Endothelial cell of umbilical vein (primary cell): ENCODE measurements around the gene JCAD. TPM values are rescaled to one million over a fixed set of nuclear protein-coding genes. Genes with fewer than 3 reads are reported as not detected.

Experiments
- BruUV-seq: library from RNA; stranded (reverse); fragments of 400-500 nt; replicated peaks from 2 replicates; lab custom pipeline; 2021; lab: Mats Ljungman, UMichigan
- CTCF ChIA-PET: fragments of 300-600, 350-600 bp; sonication (Branson Sonifier 250); formaldehyde crosslinking; loops from one replicate; lab custom pipeline; 2021; ENCODE audit warnings: antibody characterized with exemption, inconsistent platforms; lab: Charles Lee
- POLR2A ChIA-PET: fragments of 300-600, 350-600 bp; sonication (Branson Sonifier 250); formaldehyde crosslinking; loops from one replicate; lab custom pipeline; 2021; ENCODE audit warnings: antibody characterized with exemption, inconsistent platforms; lab: Charles Lee
- DNase-seq: peaks from one replicate; pipeline ENCODE4 v3.0.0-alpha.2; 2011; ENCODE audit warnings: low read depth, low spot score
- FAIRE-seq: peaks from 2 replicates; lab custom pipeline; 2011; peaks lifted over from hg19 to GRCh38; lab: Jason Lieb, UNC
- H2AFZ ChIP-seq: 2 replicates; pipeline ENCODE4 v1.6.0; 2012; ENCODE audit warnings: low read depth, low read length, control low read depth, inconsistent platforms
- H3K27ac ChIP-seq: 2 replicates; pipeline ENCODE4 v1.5.1; 2011; ENCODE audit warnings: low read depth, mild to moderate bottlenecking, control low read depth, low read length, moderate library complexity; ENCODE audit not compliant: insufficient read depth
- H3K27me3 ChIP-seq, 2 experiments: 2 replicates each; pipeline versions ENCODE4 v1.6.0 to v1.6.1; 2011; ENCODE audit warnings: low read length in 2 of 2, mixed read lengths in 1 of 2; ENCODE audit not compliant: control insufficient read depth in 2 of 2, insufficient read depth in 2 of 2
- H3K36me3 ChIP-seq, 2 experiments: 2 replicates in 1 of 2; 3 replicates in 1 of 2; pipeline ENCODE4 v1.5.1; 2011; ENCODE audit warnings: low read length in 2 of 2, mild to moderate bottlenecking in 1 of 2, moderate library complexity in 1 of 2; ENCODE audit not compliant: control insufficient read depth in 2 of 2, insufficient read depth in 2 of 2; ENCODE audit errors: extremely low read depth in 1 of 2
- H3K4me1 ChIP-seq: 3 replicates; pipeline ENCODE4 v1.5.1; 2011; ENCODE audit warnings: mild to moderate bottlenecking, low read length; ENCODE audit not compliant: control insufficient read depth, insufficient read depth; ENCODE audit errors: extremely low read depth
- H3K4me2 ChIP-seq: 2 replicates; pipeline ENCODE4 v1.6.1; 2011; ENCODE audit warnings: low read length, control low read depth, mixed read lengths; ENCODE audit not compliant: insufficient read depth
- H3K4me3 ChIP-seq, 3 experiments: fragments of 200-600 bp in 1 of 3; sonication (generic), shearing (Covaris generic) in 1 of 3; replicated peaks in 1 of 3; 2 replicates each; pipeline ENCODE4 v1.5.1; 2011 to 2016; ENCODE audit warnings: control low read depth in 3 of 3, low read length in 3 of 3, mild to moderate bottlenecking in 2 of 3, inconsistent platforms in 1 of 3, low read depth in 1 of 3, moderate library complexity in 1 of 3; ENCODE audit not compliant: insufficient read depth in 1 of 3
- H3K79me2 ChIP-seq: 2 replicates; pipeline ENCODE4 v1.6.0; 2012; ENCODE audit warnings: low read length, inconsistent platforms; ENCODE audit not compliant: control insufficient read depth, insufficient read depth
- H3K9ac ChIP-seq: replicated peaks from 2 replicates; pipeline ENCODE3; 2011; ENCODE audit warnings: low read length, control low read depth; ENCODE audit not compliant: insufficient read depth; ENCODE audit errors: extremely low read depth
- H3K9me1 ChIP-seq: replicated peaks from 3 replicates; pipeline ENCODE4 v1.6.0; 2011; ENCODE audit warnings: mild to moderate bottlenecking, low read length; ENCODE audit not compliant: control insufficient read depth, insufficient read depth; ENCODE audit errors: extremely low read depth
- H3K9me3 ChIP-seq: replicated peaks from 2 replicates; pipeline ENCODE4 v1.5.1; 2012; ENCODE audit warnings: low read length, inconsistent platforms; ENCODE audit not compliant: control insufficient read depth, insufficient read depth
- H4K20me1 ChIP-seq: replicated peaks from 2 replicates; pipeline ENCODE3; 2011; ENCODE audit warnings: mild to moderate bottlenecking, low read length; ENCODE audit not compliant: control insufficient read depth, insufficient read depth; ENCODE audit errors: extremely low read depth
- EZH2 ChIP-seq: IDR thresholded peaks from 2 replicates; pipeline ENCODE4 v1.6.1; 2012; ENCODE audit warnings: borderline replicate concordance, low read depth, mild to moderate bottlenecking, moderate library complexity, low read length, inconsistent platforms; ENCODE audit not compliant: severe bottlenecking
- FOS ChIP-seq: IDR thresholded peaks from 2 replicates; pipeline ENCODE4 v1.6.1; 2011; ENCODE audit warnings: mild to moderate bottlenecking, low read length, moderate library complexity, borderline replicate concordance; ENCODE audit not compliant: insufficient read depth
- GATA2 ChIP-seq: IDR thresholded peaks from 2 replicates; pipeline ENCODE4 v1.7.0; 2011; ENCODE audit warnings: low read depth, mild to moderate bottlenecking, moderate library complexity, mixed read lengths, low read length; ENCODE audit not compliant: insufficient read length, insufficient read depth
- JUN ChIP-seq: IDR thresholded peaks from 2 replicates; pipeline ENCODE4 v1.6.1; 2011; ENCODE audit warnings: borderline replicate concordance, low read depth; ENCODE audit not compliant: insufficient read length, insufficient read depth
- MYC ChIP-seq: IDR thresholded peaks from one replicate; pipeline ENCODE4 v1.6.1; 2011; ENCODE audit warnings: mild to moderate bottlenecking, low read depth, low read length
- POLR2A ChIP-seq: IDR thresholded peaks from 2 replicates; pipeline ENCODE4 v1.6.1; 2012; ENCODE audit warnings: low read depth, mild to moderate bottlenecking, control low read depth, low read length
- POLR2AphosphoS5 ChIP-seq: IDR thresholded peaks from 2 replicates; pipeline ENCODE4 v1.6.1; 2012; ENCODE audit warnings: low read depth, mild to moderate bottlenecking, control low read depth, low read length, moderate library complexity; ENCODE audit not compliant: insufficient read depth
- dilution Hi-C: fragments of 300-500 bp; cut with MboI; formaldehyde crosslinking; loops from one replicate; pipeline ENCODE4 v1.15.0; 2019; ENCODE audit warnings: low sequenced_read_pairs; ENCODE audit not compliant: extremely low pct_ligation_motif_present
- intact Hi-C: fragments of 100-400 bp; cut with micrococcal nuclease; formaldehyde crosslinking; loops from one replicate; pipeline ENCODE4 v1.10.0; 2022
- polyA plus RNA-seq, 4 experiments: library from polyadenylated mRNA; depleted of rRNA in 3 of 4; stranded (reverse) in 3 of 4; unstranded in 1 of 4; fragments of >200 nt; gene quantifications; 2 replicates each; pipeline versions ENCODE4 v1.2.1 to v1.2.3, GENCODE V29; 2011 to 2012; ENCODE audit warnings: missing spikeins in 1 of 4
- total RNA-seq: library from RNA; stranded (reverse); gene quantifications from 2 replicates; pipeline ENCODE4 v1.2.3, GENCODE V29; 2021
- TF ChIP-seq, protein P1 (sequence below), 2 donors: IDR thresholded peaks; 1 replicate in 1 of 2; 2 replicates in 1 of 2; pipeline ENCODE4 v1.5.1; 2011; ENCODE audit warnings: low read length in 2 of 2, mild to moderate bottlenecking in 2 of 2, moderate library complexity in 2 of 2, control low read depth in 1 of 2, inconsistent platforms in 1 of 2, low read depth in 1 of 2; ENCODE audit not compliant: insufficient read depth in 1 of 2; ENCODE audit errors: extremely low read depth in 1 of 2
- TF ChIP-seq, protein P2 (sequence below): IDR thresholded peaks from 2 replicates; pipeline ENCODE4 v1.6.1; 2011; ENCODE audit not compliant: insufficient read depth, insufficient read length

The JCAD gene
- total and polyA plus RNA-seq, 2 donors (not counting 3 experiments of a cell fraction or from before 2014, with no cell fraction given), result 17.5 to 76.3 TPM

DNA sequence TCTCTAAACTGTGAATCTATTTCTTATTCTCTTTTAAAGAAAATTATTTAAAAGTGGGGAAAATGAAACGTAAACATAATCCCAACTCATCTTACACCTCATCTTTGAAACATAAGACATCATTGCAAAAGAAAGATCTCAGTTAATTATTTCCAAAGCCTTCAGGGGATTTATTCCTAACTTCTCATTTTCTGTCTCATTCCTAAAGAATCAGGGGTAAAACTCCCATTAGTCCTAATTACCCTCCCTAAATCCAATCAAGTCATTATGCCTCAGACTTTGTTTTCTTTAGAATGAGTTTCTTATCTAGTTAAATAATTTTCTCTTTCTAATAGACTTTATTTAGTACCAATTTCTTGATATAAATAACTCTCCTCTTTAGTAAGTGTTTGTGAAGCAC is 39.7 kb upstream of the JCAD start:
- ChIA-PET CTCF (interaction anchor here (0.7 to 3.2 kb wide), 9 partner anchors 10 to 171 kb away, joined by 3 to 21 read pairs (median 4); partner anchors contain the start of gene JCAD), POLR2A (no interaction called here)
- Histone ChIP-seq H3K4me3 (no peak overlapping the region), H3K36me3 (no peaks in the 10 kb centered on the region), H3K27ac (no peak overlapping the region), H2AFZ (no peak overlapping the region), H3K9me3 (no peaks in the 10 kb centered on the region), H3K27me3 (peaks cover 0 to 2% of the 10 kb centered on the region in 2 experiments), H3K4me2 (no peak overlapping the region), H3K9me1 (no peaks in the 10 kb centered on the region), H3K4me1 (peaks cover 12% of the 10 kb centered on the region), H3K9ac (no peak overlapping the region), H3K79me2 (no peaks in the 10 kb centered on the region), H4K20me1 (no peaks in the 10 kb centered on the region)
- no TSS peak for BruUV-seq
- intact Hi-C loops, result no loop called here
- FAIRE-seq (no peak), DNase-seq (no peak)
- dilution Hi-C loops, result no loop called here
- TF ChIP-seq, protein P1, sequence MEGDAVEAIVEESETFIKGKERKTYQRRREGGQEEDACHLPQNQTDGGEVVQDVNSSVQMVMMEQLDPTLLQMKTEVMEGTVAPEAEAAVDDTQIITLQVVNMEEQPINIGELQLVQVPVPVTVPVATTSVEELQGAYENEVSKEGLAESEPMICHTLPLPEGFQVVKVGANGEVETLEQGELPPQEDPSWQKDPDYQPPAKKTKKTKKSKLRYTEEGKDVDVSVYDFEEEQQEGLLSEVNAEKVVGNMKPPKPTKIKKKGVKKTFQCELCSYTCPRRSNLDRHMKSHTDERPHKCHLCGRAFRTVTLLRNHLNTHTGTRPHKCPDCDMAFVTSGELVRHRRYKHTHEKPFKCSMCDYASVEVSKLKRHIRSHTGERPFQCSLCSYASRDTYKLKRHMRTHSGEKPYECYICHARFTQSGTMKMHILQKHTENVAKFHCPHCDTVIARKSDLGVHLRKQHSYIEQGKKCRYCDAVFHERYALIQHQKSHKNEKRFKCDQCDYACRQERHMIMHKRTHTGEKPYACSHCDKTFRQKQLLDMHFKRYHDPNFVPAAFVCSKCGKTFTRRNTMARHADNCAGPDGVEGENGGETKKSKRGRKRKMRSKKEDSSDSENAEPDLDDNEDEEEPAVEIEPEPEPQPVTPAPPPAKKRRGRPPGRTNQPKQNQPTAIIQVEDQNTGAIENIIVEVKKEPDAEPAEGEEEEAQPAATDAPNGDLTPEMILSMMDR (IDR thresholded peaks at IDR 0.05; ENCODE audit: extremely low read depth in 1 of 2, insufficient read depth in 1 of 2, low read depth in 1 of 2, low read length in 2 of 2), result no peak
- TF ChIP-seq POLR2A (no peak), JUN (no peak), EZH2 (no peak), FOS (no peak), MYC (no peak), POLR2AphosphoS5 (no peak), GATA2 (no peak)
- TF ChIP-seq, protein P2, sequence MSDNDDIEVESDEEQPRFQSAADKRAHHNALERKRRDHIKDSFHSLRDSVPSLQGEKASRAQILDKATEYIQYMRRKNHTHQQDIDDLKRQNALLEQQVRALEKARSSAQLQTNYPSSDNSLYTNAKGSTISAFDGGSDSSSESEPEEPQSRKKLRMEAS, result no peak
